B cell (primary cell): Measurements from ENCODE around the gene RFC4. TPM values are rescaled to one million over a fixed set of nuclear protein-coding genes. Genes with fewer than 3 reads are reported as not detected.

Source experiments
- ATAC-seq: fragments of 200-7000 bp; cut with Tn5 transposase; one replicate; pipeline ENCODE4 v1.10.0; 2021; ENCODE audit warnings: low read depth, mild to moderate bottlenecking, moderate number of reproducible peaks, moderate library complexity
- CTCF ChIA-PET: fragments of 350-600 bp; sonication (Branson Sonifier 250); formaldehyde crosslinking; loops from one replicate; lab custom pipeline; 2021; ENCODE audit warnings: antibody characterized with exemption, inconsistent platforms; lab: Charles Lee
- POLR2A ChIA-PET: fragments of 350-600 bp; sonication (Branson Sonifier 250); formaldehyde crosslinking; loops from one replicate; lab custom pipeline; 2021; ENCODE audit warnings: antibody characterized with exemption; lab: Charles Lee
- DNase-seq: peaks from one replicate; pipeline ENCODE4 v3.0.0; 2013
- H2AFZ ChIP-seq: 2 replicates; pipeline ENCODE4 v1.6.1; 2012; ENCODE audit warnings: mild to moderate bottlenecking, low read depth, low read length; ENCODE audit not compliant: insufficient read depth, poor library complexity, severe bottlenecking
- H3K27ac ChIP-seq, 2 donors: 1 replicate in 1 of 2; 2 replicates in 1 of 2; pipeline ENCODE4 v1.5.1; 2012 to 2013; ENCODE audit warnings: low read length in 2 of 2, mild to moderate bottlenecking in 2 of 2, moderate library complexity in 1 of 2
- H3K27me3 ChIP-seq, 4 experiments: fragments of 200-600 bp in 1 of 4; sonication (generic) in 1 of 4; replicated peaks in 1 of 4; 1 replicate in 2 of 4; 2 replicates in 2 of 4; pipeline versions ENCODE4 v1.6.1 to v1.7.0; 2013 to 2016; ENCODE audit warnings: low read length in 3 of 4, mild to moderate bottlenecking in 2 of 4, mixed read lengths in 1 of 4, moderate library complexity in 1 of 4; ENCODE audit not compliant: insufficient read depth in 4 of 4, control insufficient read depth in 3 of 4; ENCODE audit errors: control extremely low read depth in 1 of 4
- H3K36me3 ChIP-seq, 2 experiments: replicated peaks in 1 of 2; 1 replicate in 1 of 2; 2 replicates in 1 of 2; pipeline versions ENCODE4 v1.6.1 to v1.7.1; 2013; ENCODE audit warnings: low read length in 1 of 2; ENCODE audit not compliant: insufficient read depth in 2 of 2, control insufficient read depth in 1 of 2; ENCODE audit errors: control extremely low read depth in 1 of 2, extremely low read depth in 1 of 2
- H3K4me1 ChIP-seq, 2 donors: fragments of 200-600 bp in 1 of 2; sonication (generic) in 1 of 2; 1 replicate in 1 of 2; 2 replicates in 1 of 2; pipeline versions ENCODE4 v1.5.1 to v1.6.1; 2013 to 2017; ENCODE audit warnings: low read length in 2 of 2; ENCODE audit not compliant: control insufficient read depth in 2 of 2, insufficient read depth in 2 of 2
- H3K4me2 ChIP-seq: replicated peaks from 2 replicates; pipeline ENCODE3; 2012; ENCODE audit warnings: mild to moderate bottlenecking, low read depth, low read length; ENCODE audit not compliant: poor library complexity, severe bottlenecking
- H3K4me3 ChIP-seq, 5 experiments: fragments of 200-600 bp in 1 of 5; sonication (generic) in 1 of 5; 1 replicate in 3 of 5; 2 replicates in 2 of 5; pipeline versions ENCODE4 v1.5.1 to v1.7.0; 2011 to 2016; ENCODE audit warnings: low read length in 4 of 5, mild to moderate bottlenecking in 4 of 5, low read depth in 2 of 5, control low read depth in 1 of 5, moderate library complexity in 1 of 5; ENCODE audit not compliant: insufficient read depth in 1 of 5; ENCODE audit errors: control extremely low read depth in 1 of 5, extremely low read depth in 1 of 5
- H3K79me2 ChIP-seq: fragments of 200-600 bp; sonication (generic); one replicate; pipeline ENCODE4 v1.6.0; 2016; ENCODE audit warnings: low read length; ENCODE audit not compliant: control insufficient read depth, insufficient read depth
- H3K9ac ChIP-seq: fragments of 200-600 bp; sonication (generic); 2 replicates; pipeline ENCODE4 v1.6.1; 2017; ENCODE audit warnings: mild to moderate bottlenecking, low read length, moderate library complexity
- H3K9me3 ChIP-seq, 3 donors: one replicate each; pipeline versions ENCODE4 v1.6.1 to v1.7.1; 2013; ENCODE audit warnings: low read length in 2 of 3; ENCODE audit not compliant: control insufficient read depth in 2 of 3, insufficient read depth in 1 of 3; ENCODE audit errors: control extremely low read depth in 1 of 3
- H4K20me1 ChIP-seq: 2 replicates; pipeline ENCODE4 v1.6.0; 2012; ENCODE audit warnings: mild to moderate bottlenecking, low read length; ENCODE audit not compliant: insufficient read depth, control insufficient read depth, poor library complexity, severe bottlenecking
- H3K27ac Mint-ChIP-seq: one replicate; pipeline ENCODE4 v1.8.0; 2021; ENCODE audit warnings: mixed read lengths
- H3K27me3 Mint-ChIP-seq: one replicate; pipeline ENCODE4 v1.8.0; 2021; ENCODE audit warnings: mixed read lengths
- H3K4me1 Mint-ChIP-seq: one replicate; pipeline ENCODE4 v1.8.0; 2021; ENCODE audit warnings: mixed read lengths
- H3K4me3 Mint-ChIP-seq: one replicate; pipeline ENCODE4 v1.8.0; 2021; ENCODE audit warnings: mixed read lengths
- H3K9me3 Mint-ChIP-seq: one replicate; pipeline ENCODE4 v1.8.0; 2022; ENCODE audit warnings: mixed read lengths; ENCODE audit not compliant: insufficient read depth
- EZH2 ChIP-seq: IDR thresholded peaks from 2 replicates; pipeline ENCODE4 v1.6.1; 2012; ENCODE audit warnings: borderline replicate concordance, low read depth, mild to moderate bottlenecking, moderate library complexity, low read length; ENCODE audit not compliant: insufficient read depth, poor library complexity, severe bottlenecking
- WGBS: methylation state at CpG from one replicate; pipeline ENCODE4 v1.1.5; 2013; ENCODE audit warnings: missing lambda C conversion rate; ENCODE audit not compliant: insufficient coverage; 5-methylcytosine and 5-hydroxymethylcytosine counted together
- intact Hi-C: fragments of 100-400 bp; cut with micrococcal nuclease; formaldehyde crosslinking; loops from one replicate; pipeline ENCODE4 v1.10.0; 2022
- polyA plus RNA-seq: library from polyadenylated mRNA; depleted of rRNA; stranded (reverse); fragments of >200 nt; gene quantifications from 2 replicates; pipeline ENCODE4 v1.2.3, GENCODE V29; 2012
- total RNA-seq, 2 donors: library from RNA; stranded (reverse); fragments of 120-200 nt in 1 of 2; gene quantifications; 1 replicate in 1 of 2; 2 replicates in 1 of 2; pipeline versions ENCODE4 v1.2.3 to v1.2.4, GENCODE V29; 2013 to 2022
- TF ChIP-seq, protein P1 (sequence below): fragments of 200-600 bp; IDR thresholded peaks from one replicate; pipeline ENCODE4 v1.8.0; 2022; ENCODE audit warnings: antibody characterized with exemption, mild to moderate bottlenecking

Gene RFC4
- total and polyA plus RNA-seq, 2 donors (not counting 1 experiment from before 2014, with no cell fraction given) = 17.8 to 20.5 TPM

DNA sequence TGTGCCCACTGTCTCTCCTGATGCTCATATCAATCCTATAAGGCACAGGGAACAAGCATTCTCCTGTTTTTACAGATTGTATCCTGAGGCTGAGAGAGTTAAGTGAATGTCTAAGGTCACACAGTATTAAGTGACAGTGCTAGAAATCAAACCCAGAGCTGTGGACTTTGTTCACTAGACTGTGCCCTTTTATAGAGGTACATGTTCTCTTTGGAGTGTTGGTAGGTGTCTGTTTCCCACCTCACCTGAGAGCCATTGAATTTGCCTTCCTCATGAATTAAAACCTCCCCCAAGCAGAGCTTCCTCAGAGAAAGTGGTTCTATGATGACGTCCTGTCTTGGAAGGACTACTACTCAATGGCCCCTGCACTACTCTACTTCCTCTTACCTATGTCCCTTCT, 48.7 kb upstream of the RFC4 start:
- H3K4me3 Mint-ChIP-seq = no peak overlapping the region

DNA sequence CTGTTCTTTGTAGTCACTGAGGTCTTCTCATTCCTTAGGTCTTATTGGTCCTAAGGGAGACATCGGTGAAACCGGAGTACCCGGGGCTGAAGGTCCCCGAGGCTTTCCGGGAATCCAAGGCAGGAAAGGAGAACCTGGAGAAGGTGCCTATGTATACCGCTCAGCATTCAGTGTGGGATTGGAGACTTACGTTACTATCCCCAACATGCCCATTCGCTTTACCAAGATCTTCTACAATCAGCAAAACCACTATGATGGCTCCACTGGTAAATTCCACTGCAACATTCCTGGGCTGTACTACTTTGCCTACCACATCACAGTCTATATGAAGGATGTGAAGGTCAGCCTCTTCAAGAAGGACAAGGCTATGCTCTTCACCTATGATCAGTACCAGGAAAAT, 47.9 kb upstream of the RFC4 start:
- Histone ChIP-seq H3K4me3 (no peak overlapping the region), H3K27ac (no peak overlapping the region), H2AFZ (no peak overlapping the region), H4K20me1 (no peaks in the 10 kb centered on the region), H3K27me3 (no peaks in the 10 kb centered on the region), H3K4me2 (no peak overlapping the region), H3K79me2 (peaks cover 8% of the 10 kb centered on the region), H3K9me3 (peaks cover 6 to 10% (median 6%) of the 10 kb centered on the region in 3 donors), H3K9ac (no peak overlapping the region), H3K36me3 (no peaks in the 10 kb centered on the region), H3K4me1 (peaks cover 9 to 10% of the 10 kb centered on the region in 2 donors)
- TF ChIP-seq, protein P1, sequence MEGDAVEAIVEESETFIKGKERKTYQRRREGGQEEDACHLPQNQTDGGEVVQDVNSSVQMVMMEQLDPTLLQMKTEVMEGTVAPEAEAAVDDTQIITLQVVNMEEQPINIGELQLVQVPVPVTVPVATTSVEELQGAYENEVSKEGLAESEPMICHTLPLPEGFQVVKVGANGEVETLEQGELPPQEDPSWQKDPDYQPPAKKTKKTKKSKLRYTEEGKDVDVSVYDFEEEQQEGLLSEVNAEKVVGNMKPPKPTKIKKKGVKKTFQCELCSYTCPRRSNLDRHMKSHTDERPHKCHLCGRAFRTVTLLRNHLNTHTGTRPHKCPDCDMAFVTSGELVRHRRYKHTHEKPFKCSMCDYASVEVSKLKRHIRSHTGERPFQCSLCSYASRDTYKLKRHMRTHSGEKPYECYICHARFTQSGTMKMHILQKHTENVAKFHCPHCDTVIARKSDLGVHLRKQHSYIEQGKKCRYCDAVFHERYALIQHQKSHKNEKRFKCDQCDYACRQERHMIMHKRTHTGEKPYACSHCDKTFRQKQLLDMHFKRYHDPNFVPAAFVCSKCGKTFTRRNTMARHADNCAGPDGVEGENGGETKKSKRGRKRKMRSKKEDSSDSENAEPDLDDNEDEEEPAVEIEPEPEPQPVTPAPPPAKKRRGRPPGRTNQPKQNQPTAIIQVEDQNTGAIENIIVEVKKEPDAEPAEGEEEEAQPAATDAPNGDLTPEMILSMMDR = no peak
- CTCF ChIA-PET = no interaction called here
- intact Hi-C loops = no loop called here
- ATAC-seq = no peak
- POLR2A ChIA-PET = no interaction called here
- DNase-seq = no peak
- no peaks in the 10 kb centered on the region for H3K9me3 Mint-ChIP-seq
- H3K27ac Mint-ChIP-seq = no peak overlapping the region
- no peaks in the 10 kb centered on the region for H3K27me3 Mint-ChIP-seq
- H3K4me1 Mint-ChIP-seq = peaks cover 18% of the 10 kb centered on the region
- H3K4me3 Mint-ChIP-seq = no peak overlapping the region
- WGBS = 100% methylated on average over 7 of the region's 8 CpGs

More for the DNA sequence above, 48.7 kb upstream of the RFC4 start:
- Histone ChIP-seq H4K20me1 (no peaks in the 10 kb centered on the region), H3K27ac (no peak overlapping the region), H3K27me3 (no peaks in the 10 kb centered on the region), H3K36me3 (no peaks in the 10 kb centered on the region), H3K4me3 (no peak overlapping the region), H3K4me2 (no peak overlapping the region), H3K4me1 (peaks cover 4% of the 10 kb centered on the region in 2 donors), H2AFZ (no peak overlapping the region), H3K9ac (no peak overlapping the region), H3K9me3 (peaks cover 7 to 16% (median 11%) of the 10 kb centered on the region in 3 donors), H3K79me2 (peaks cover under 1% of the 10 kb centered on the region)
- no peak for DNase-seq
- peaks cover 14% of the 10 kb centered on the region for H3K4me1 Mint-ChIP-seq
- no peak overlapping the region for H3K27ac Mint-ChIP-seq
- H3K9me3 Mint-ChIP-seq = no peaks in the 10 kb centered on the region
- no CpG with 5 or more reads among the region's 1 CpG for WGBS
- ATAC-seq = no peak
- no peak for TF ChIP-seq EZH2
- TF ChIP-seq, protein P1 = no peak
- intact Hi-C loops = no loop called here
- ChIA-PET CTCF (interaction anchor here (0.8 kb wide), 1 partner anchor 310 kb away, joined by 5 read pairs; no protein-coding TSS in a partner anchor), POLR2A (interaction anchor here (0.6 kb wide), 1 partner anchor 240 kb away, joined by 3 read pairs; no protein-coding TSS in a partner anchor)
- H3K27me3 Mint-ChIP-seq = no peaks in the 10 kb centered on the region
